ENCODE data around the gene UBR4. TPM values are rescaled to one million over a fixed set of nuclear protein-coding genes. Genes with fewer than 3 reads are reported as not detected.

UBR4 gene
- total RNA-seq, 1 experiment from 2014 or later = 131 TPM

DNA sequence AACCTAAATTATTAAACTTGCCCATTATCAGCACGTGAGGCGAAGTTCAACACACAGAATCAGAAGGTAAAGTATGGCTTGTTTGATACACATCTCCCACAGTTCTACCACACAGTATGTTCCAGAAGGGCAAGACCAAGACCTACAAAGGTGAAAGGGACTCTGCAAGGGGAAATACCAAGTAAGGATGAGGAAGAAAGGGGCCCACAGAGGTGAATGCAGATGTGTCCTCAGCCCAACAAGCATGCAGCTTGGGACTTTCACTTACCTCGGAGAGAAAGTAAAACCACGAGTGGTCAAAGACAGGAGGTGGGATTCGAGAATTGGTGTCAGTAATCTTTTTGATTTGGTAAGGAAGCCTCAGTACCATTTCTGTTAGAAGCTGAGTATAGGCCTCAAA lies 85.8 kb downstream of the UBR4 start:
- TF ChIP-seq, protein P1, sequence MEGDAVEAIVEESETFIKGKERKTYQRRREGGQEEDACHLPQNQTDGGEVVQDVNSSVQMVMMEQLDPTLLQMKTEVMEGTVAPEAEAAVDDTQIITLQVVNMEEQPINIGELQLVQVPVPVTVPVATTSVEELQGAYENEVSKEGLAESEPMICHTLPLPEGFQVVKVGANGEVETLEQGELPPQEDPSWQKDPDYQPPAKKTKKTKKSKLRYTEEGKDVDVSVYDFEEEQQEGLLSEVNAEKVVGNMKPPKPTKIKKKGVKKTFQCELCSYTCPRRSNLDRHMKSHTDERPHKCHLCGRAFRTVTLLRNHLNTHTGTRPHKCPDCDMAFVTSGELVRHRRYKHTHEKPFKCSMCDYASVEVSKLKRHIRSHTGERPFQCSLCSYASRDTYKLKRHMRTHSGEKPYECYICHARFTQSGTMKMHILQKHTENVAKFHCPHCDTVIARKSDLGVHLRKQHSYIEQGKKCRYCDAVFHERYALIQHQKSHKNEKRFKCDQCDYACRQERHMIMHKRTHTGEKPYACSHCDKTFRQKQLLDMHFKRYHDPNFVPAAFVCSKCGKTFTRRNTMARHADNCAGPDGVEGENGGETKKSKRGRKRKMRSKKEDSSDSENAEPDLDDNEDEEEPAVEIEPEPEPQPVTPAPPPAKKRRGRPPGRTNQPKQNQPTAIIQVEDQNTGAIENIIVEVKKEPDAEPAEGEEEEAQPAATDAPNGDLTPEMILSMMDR (conservative IDR thresholded peaks at IDR 0.05) = no peak
- Histone ChIP-seq H3K14ac (ENCODE audit: insufficient read depth, low read length) (no peak overlapping the region), H2AK5ac (ENCODE audit: insufficient read length, low read length) (no peak overlapping the region), H2BK5ac (ENCODE audit: insufficient read length, low read length) (no peak overlapping the region), H3K18ac (ENCODE audit: insufficient read length, low read depth, low read length) (no peak overlapping the region), H2AFZ (ENCODE audit: low read length) (no peak overlapping the region), H3K79me2 (ENCODE audit: insufficient read depth, low read length) (no peaks in the 10 kb centered on the region), H2BK12ac (ENCODE audit: insufficient read length, low read depth, low read length) (no peak overlapping the region), H3K4me2 (ENCODE audit: insufficient read depth, insufficient read length, low read length) (no peak overlapping the region), H4K91ac (ENCODE audit: insufficient read length, low read depth, low read length) (no peak overlapping the region), H3K79me1 (ENCODE audit: insufficient read depth, low read depth, low read length, poor library complexity, severe bottlenecking) (no peaks in the 10 kb centered on the region), H3K23me2 (ENCODE audit: insufficient read length, low read depth, low read length, poor library complexity, severe bottlenecking) (no peaks in the 10 kb centered on the region), H2BK15ac (ENCODE audit: low read depth, low read length) (no peak overlapping the region), H3K27me3 (ENCODE audit: insufficient read depth, low read length) (no peaks in the 10 kb centered on the region), H3K23ac (ENCODE audit: insufficient read length, low read depth, low read length) (no peak overlapping the region), H4K5ac (ENCODE audit: insufficient read length, low read depth, low read length) (no peak overlapping the region), H3K9me3 (ENCODE audit: control insufficient read depth, low read depth, low read length) (no peaks in the 10 kb centered on the region), H3T11ph (ENCODE audit: low read length) (no peak overlapping the region), H2BK120ac (ENCODE audit: low read depth, low read length, poor library complexity, severe bottlenecking) (no peak overlapping the region), H2BK20ac (ENCODE audit: low read depth, low read length, poor library complexity, severe bottlenecking) (no peak overlapping the region), H4K8ac (replicated peaks; ENCODE audit: insufficient read length, low read depth, low read length) (no peak overlapping the region), H3K4ac (ENCODE audit: low read depth, low read length) (no peak overlapping the region), H3K4me1 (ENCODE audit: insufficient read depth, low read length) (no peaks in the 10 kb centered on the region), H3K9ac (ENCODE audit: extremely low read depth, insufficient read length, low read length) (no peak overlapping the region), H3K56ac (ENCODE audit: insufficient read length, low read depth, low read length) (no peak overlapping the region), H3K27ac (ENCODE audit: insufficient read length, low read depth, low read length) (no peak overlapping the region), H4K20me1 (ENCODE audit: control insufficient read depth, insufficient read depth, insufficient read length) (no peaks in the 10 kb centered on the region)
- WGBS (ENCODE audit: extremely low coverage, insufficient read length, low lambda C conversion rate) = no CpG with 5 or more reads among the region's 5 CpGs
- H3K4me1 Mint-ChIP-seq = peaks cover 7 to 21% of the 10 kb centered on the region in 2 experiments
- no peaks in the 10 kb centered on the region for H3K27me3 Mint-ChIP-seq (ENCODE audit: low read depth)
- no peak overlapping the region for H3K27ac Mint-ChIP-seq
- no peaks in the 10 kb centered on the region for H3K9me3 Mint-ChIP-seq
- peaks cover 67 to 100% (median 95%) of the 10 kb centered on the region in 3 experiments; a peak in 6 of 7 replicates for H3K36me3 Mint-ChIP-seq (ENCODE audit: insufficient read depth in 1 of 3, low read depth in 3 of 3)
- no peak overlapping the region for H3K4me3 Mint-ChIP-seq
- no peak for DNase-seq
